Hepatocyte (in vitro differentiated cells): ENCODE results near the gene DUSP15. TPM values are rescaled to one million over a fixed set of nuclear protein-coding genes. Genes with fewer than 3 reads are reported as not detected.

Experiments used
- DNase-seq: peaks from one replicate; pipeline ENCODE4 v3.0.0-alpha.2; 2016; ENCODE audit warnings: low spot score
- H2AFZ ChIP-seq: fragments of 200-600 bp; sonication (generic); 2 replicates; pipeline ENCODE4 v1.6.0; 2016; ENCODE audit warnings: antibody characterized with exemption, mild to moderate bottlenecking
- H3K27ac ChIP-seq: fragments of 200-600 bp; sonication (generic); 2 replicates; pipeline ENCODE4 v1.5.1; 2016; ENCODE audit warnings: mild to moderate bottlenecking
- H3K27me3 ChIP-seq: fragments of 200-600 bp; sonication (generic); 2 replicates; pipeline ENCODE4 v1.6.1; 2016
- H3K36me3 ChIP-seq: fragments of 200-600 bp; sonication (generic); replicated peaks from 2 replicates; pipeline ENCODE4 v1.5.1; 2016; ENCODE audit warnings: low read depth; ENCODE audit not compliant: insufficient read depth
- H3K4me1 ChIP-seq: fragments of 200-600 bp; sonication (generic); 2 replicates; pipeline ENCODE4 v1.5.1; 2016; ENCODE audit warnings: mild to moderate bottlenecking, moderate library complexity; ENCODE audit not compliant: insufficient read depth
- H3K4me2 ChIP-seq: fragments of 200-600 bp; sonication (generic); 2 replicates; pipeline ENCODE4 v1.6.0; 2016
- H3K4me3 ChIP-seq: fragments of 200-600 bp; sonication (generic); 2 replicates; pipeline ENCODE4 v1.5.1; 2016; ENCODE audit warnings: mild to moderate bottlenecking
- H3K79me2 ChIP-seq: fragments of 200-600 bp; sonication (generic); 2 replicates; pipeline ENCODE4 v1.6.0; 2017; ENCODE audit warnings: mild to moderate bottlenecking
- H3K9me2 ChIP-seq: fragments of 200-600 bp; sonication (generic); replicated peaks from 2 replicates; pipeline ENCODE4 v1.6.0; 2017; ENCODE audit warnings: mild to moderate bottlenecking; ENCODE audit not compliant: insufficient read depth
- H3K9me3 ChIP-seq: fragments of 200-600 bp; sonication (generic); 2 replicates; pipeline ENCODE4 v1.5.1; 2016; ENCODE audit warnings: low read depth, mild to moderate bottlenecking
- H4K20me1 ChIP-seq: fragments of 200-600 bp; sonication (generic); 2 replicates; pipeline ENCODE4 v1.6.0; 2016; ENCODE audit warnings: mild to moderate bottlenecking; ENCODE audit not compliant: insufficient read depth, poor library complexity, severe bottlenecking
- CTCF ChIP-seq: fragments of 200-600 bp; sonication (generic); IDR thresholded peaks from 2 replicates; pipeline ENCODE4 v1.5.1; 2016; ENCODE audit warnings: antibody characterized with exemption, mild to moderate bottlenecking; ENCODE audit not compliant: poor library complexity
- EZH2 ChIP-seq: fragments of 200-600 bp; sonication (generic); IDR thresholded peaks from 2 replicates; pipeline ENCODE4 v1.6.1; 2016; ENCODE audit warnings: antibody characterized with exemption, mild to moderate bottlenecking, borderline replicate concordance
- EZH2phosphoT487 ChIP-seq: fragments of 200-600 bp; sonication (generic); IDR thresholded peaks from one replicate; pipeline ENCODE4 v1.6.1; 2018; ENCODE audit warnings: antibody characterized with exemption, mild to moderate bottlenecking, low read depth, moderate library complexity; ENCODE audit not compliant: unreplicated experiment, severe bottlenecking
- WGBS: methylation state at CpG from one replicate; pipeline ENCODE4 v1.1.6; 2016; ENCODE audit warnings: low lambda C conversion rate; ENCODE audit errors: missing lambda C conversion rate; 5-methylcytosine and 5-hydroxymethylcytosine counted together
- polyA plus RNA-seq: library from polyadenylated mRNA; unstranded; fragments of >200 nt; fragmentation: Nextera tagmentation; extraction: Ambion mirVana; gene quantifications from 2 replicates; pipeline ENCODE4 v1.2.1, GENCODE V29; 2016
- total RNA-seq: library from RNA; depleted of rRNA; stranded (reverse); fragments of >200 nt; gene quantifications from 2 replicates; pipeline ENCODE4 v1.2.3, GENCODE V29; 2014

DUSP15 gene
- total and polyA plus RNA-seq, 2 experiments from 2014 or later = 10.2 to 23.0 TPM

GRCh38 chr20:31872406-31872805, 2.1 kb upstream of the DUSP15 start:
- H3K4me3 ChIP-seq = no peak overlapping the region
- 92% methylated on average over 6 of the region's 6 CpGs for WGBS
- no peaks in the 10 kb centered on the region for H3K9me3 ChIP-seq
- no peaks in the 10 kb centered on the region for H3K27me3 ChIP-seq
- DNase-seq = no peak
- H3K36me3 ChIP-seq = no peaks in the 10 kb centered on the region
- H3K4me1 ChIP-seq = peaks cover 17% of the 10 kb centered on the region
- H3K27ac ChIP-seq = no peak overlapping the region
- no peak for TF ChIP-seq EZH2
- no peak for TF ChIP-seq EZH2phosphoT487
- no peak for TF ChIP-seq CTCF
- no peak overlapping the region for H3K4me2 ChIP-seq
- no peak overlapping the region for H2AFZ ChIP-seq
- H3K9me2 ChIP-seq = no peaks in the 10 kb centered on the region
- no peaks in the 10 kb centered on the region for H4K20me1 ChIP-seq
- H3K79me2 ChIP-seq = peaks cover 11% of the 10 kb centered on the region

DNA sequence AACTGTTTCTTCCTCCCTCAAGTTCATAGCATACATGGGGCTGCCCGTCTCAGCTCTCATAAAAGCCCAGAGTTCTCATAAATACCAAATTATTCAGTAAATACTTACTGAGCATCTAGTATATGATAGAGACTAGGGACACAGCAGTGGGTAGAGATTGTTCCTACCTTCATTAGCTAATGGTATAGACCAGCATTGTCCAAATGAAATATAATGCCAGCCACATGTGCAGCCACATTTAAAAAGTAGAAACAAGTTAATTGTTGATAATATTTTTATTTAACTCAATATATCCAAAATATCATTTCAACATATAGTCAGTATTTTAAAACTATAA, 1.3 kb upstream of the DUSP15 start:
- peak overlapping the region; percentile 93 for H3K4me2 ChIP-seq
- 84% methylated on average over 1 of the region's 1 CpG for WGBS

DNA sequence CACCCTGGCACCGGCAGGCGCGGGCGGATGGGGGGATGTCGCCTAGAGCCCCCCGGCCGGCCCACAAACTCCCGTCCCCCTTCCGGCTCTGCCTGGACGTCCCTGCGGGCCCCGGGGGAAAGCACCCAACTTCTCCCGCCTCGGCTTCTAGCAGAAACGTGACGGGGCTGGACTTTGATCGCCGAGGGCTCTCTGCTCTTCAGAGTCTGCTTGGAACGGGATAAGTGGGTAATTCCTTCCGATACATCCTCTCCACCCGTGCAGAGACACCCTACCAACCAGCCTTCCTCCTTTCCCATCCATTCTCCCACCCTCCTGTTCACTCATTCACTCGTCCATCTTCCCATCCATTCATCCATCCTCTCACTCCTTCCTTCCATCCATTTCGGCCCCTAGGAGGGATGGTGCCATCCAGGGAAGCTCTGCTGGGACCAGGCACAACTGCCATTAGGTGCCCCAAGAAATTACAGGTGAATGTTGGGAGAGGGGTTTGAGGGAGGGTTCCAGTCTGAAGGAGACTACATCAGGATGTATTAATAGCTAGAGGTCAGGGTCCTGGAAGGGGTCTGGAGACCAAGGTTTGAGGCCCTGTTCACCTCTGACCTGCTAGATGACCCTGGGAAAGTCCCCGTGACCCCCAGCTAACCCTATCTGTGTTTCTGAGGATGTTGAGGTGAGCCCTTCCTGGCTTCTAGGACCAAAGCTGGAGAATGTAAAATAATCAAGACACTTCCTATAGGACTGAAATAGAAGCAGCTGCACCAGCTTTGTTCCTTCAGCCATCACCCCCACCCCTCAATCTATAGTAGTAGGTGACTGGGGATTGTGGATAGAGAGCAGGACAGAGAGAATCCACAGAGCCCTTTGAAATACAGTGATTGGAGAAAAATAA, 645 bp upstream of the DUSP15 start:
- no peaks in the 10 kb centered on the region for H3K36me3 ChIP-seq
- no peaks in the 10 kb centered on the region for H3K9me3 ChIP-seq
- no peaks in the 10 kb centered on the region for H3K27me3 ChIP-seq
- H3K9me2 ChIP-seq = no peaks in the 10 kb centered on the region
- H3K4me1 ChIP-seq = peaks cover 17% of the 10 kb centered on the region
- TF ChIP-seq EZH2phosphoT487 = no peak
- no peak for TF ChIP-seq CTCF
- peak overlapping the region; percentile 71 for H2AFZ ChIP-seq
- peaks cover 11% of the 10 kb centered on the region for H3K79me2 ChIP-seq
- H4K20me1 ChIP-seq = no peaks in the 10 kb centered on the region
- WGBS = 13% methylated on average over 13 of the region's 24 CpGs
- H3K4me3 ChIP-seq = peak overlapping the region; percentile 80
- H3K27ac ChIP-seq = peak overlapping the region; percentile 86
- H3K4me2 ChIP-seq = peak overlapping the region; percentile 93
- DNase-seq = peak; percentile 85

More for the DNA sequence above, 1.3 kb upstream of the DUSP15 start:
- no peaks in the 10 kb centered on the region for H4K20me1 ChIP-seq
- no peak overlapping the region for H2AFZ ChIP-seq
- H3K79me2 ChIP-seq = peaks cover 11% of the 10 kb centered on the region
- TF ChIP-seq EZH2phosphoT487 (no peak), EZH2 (no peak), CTCF (no peak)
- H3K9me2 ChIP-seq = no peaks in the 10 kb centered on the region
- peak overlapping the region; percentile 86 for H3K27ac ChIP-seq
- H3K27me3 ChIP-seq = no peaks in the 10 kb centered on the region
- H3K4me3 ChIP-seq = no peak overlapping the region
- DNase-seq = no peak
- no peaks in the 10 kb centered on the region for H3K9me3 ChIP-seq
- no peaks in the 10 kb centered on the region for H3K36me3 ChIP-seq
- H3K4me1 ChIP-seq = peaks cover 17% of the 10 kb centered on the region
